Mesendoderm (in vitro differentiated cells): ENCODE results near the gene GLDC.

ENCODE experiments used
- DNase-seq: peaks from one replicate; pipeline ENCODE4 v3.0.0; 2013
- H2AK5ac ChIP-seq: 2 replicates; pipeline ENCODE4 v1.6.1; 2013; ENCODE audit warnings: low read length, inconsistent platforms
- H2BK120ac ChIP-seq: 2 replicates; pipeline ENCODE4 v1.6.1; 2013; ENCODE audit warnings: low read depth, mild to moderate bottlenecking, low read length, moderate library complexity, mixed read lengths
- H2BK15ac ChIP-seq: replicated peaks from 2 replicates; pipeline ENCODE4 v1.6.1; 2013; ENCODE audit warnings: low read depth, mild to moderate bottlenecking, moderate library complexity
- H2BK5ac ChIP-seq: 2 replicates; pipeline ENCODE4 v1.6.1; 2013; ENCODE audit warnings: low read length, inconsistent platforms
- H3K18ac ChIP-seq: 2 replicates; pipeline ENCODE4 v1.6.1; 2013; ENCODE audit warnings: mild to moderate bottlenecking, low read length, mixed read lengths
- H3K23ac ChIP-seq: one replicate; pipeline ENCODE4 v1.6.1; 2013; ENCODE audit warnings: low read length
- H3K27ac ChIP-seq: 2 replicates; pipeline ENCODE4 v1.5.1; 2013; ENCODE audit warnings: low read depth, mild to moderate bottlenecking, inconsistent platforms, low read length, moderate library complexity
- H3K27me3 ChIP-seq: 2 replicates; pipeline ENCODE4 v1.6.1; 2013; ENCODE audit warnings: low read length, control low read depth, mild to moderate bottlenecking, inconsistent platforms; ENCODE audit not compliant: insufficient read depth, poor library complexity
- H3K36me3 ChIP-seq: 2 replicates; pipeline ENCODE4 v1.6.1; 2013; ENCODE audit warnings: low read length, inconsistent platforms; ENCODE audit not compliant: control insufficient read depth, insufficient read depth
- H3K4ac ChIP-seq: one replicate; pipeline ENCODE4 v1.6.1; 2013; ENCODE audit warnings: low read depth, mild to moderate bottlenecking, low read length, moderate library complexity
- H3K4me1 ChIP-seq: 2 replicates; pipeline ENCODE4 v1.6.1; 2013; ENCODE audit warnings: low read depth, low read length, inconsistent platforms; ENCODE audit not compliant: control insufficient read depth
- H3K4me2 ChIP-seq: 2 replicates; pipeline ENCODE4 v1.6.1; 2013; ENCODE audit warnings: low read length
- H3K4me3 ChIP-seq: 2 replicates; pipeline ENCODE4 v1.5.1; 2013; ENCODE audit warnings: mild to moderate bottlenecking, low read length
- H3K56ac ChIP-seq: one replicate; pipeline ENCODE4 v1.6.1; 2013; ENCODE audit warnings: low read length
- H3K79me1 ChIP-seq: 2 replicates; pipeline ENCODE4 v1.6.1; 2013; ENCODE audit warnings: low read length, inconsistent platforms
- H3K79me2 ChIP-seq: 2 replicates; pipeline ENCODE4 v1.6.1; 2013; ENCODE audit warnings: mild to moderate bottlenecking, low read length; ENCODE audit not compliant: control insufficient read depth, insufficient read depth
- H3K9ac ChIP-seq: 2 replicates; pipeline ENCODE4 v1.6.1; 2013; ENCODE audit warnings: low read length, inconsistent platforms
- H4K5ac ChIP-seq: one replicate; pipeline ENCODE4 v1.6.1; 2013; ENCODE audit warnings: low read length
- H4K8ac ChIP-seq: one replicate; pipeline ENCODE4 v1.6.1; 2013; ENCODE audit warnings: low read depth, mild to moderate bottlenecking, control low read depth, low read length, moderate library complexity
- WGBS: extraction: QIAGEN DNeasy Blood & Tissue Kit; methylation state at CpG from one replicate; pipeline ENCODE4 v1.1.7; 2013; ENCODE audit warnings: low lambda C conversion rate, missing lambda C conversion rate; ENCODE audit not compliant: insufficient coverage; ENCODE audit errors: extremely low coverage; 5-methylcytosine and 5-hydroxymethylcytosine counted together

The GLDC gene

GRCh38 chr9:6512085-6512657 lies 133.4 kb downstream of the GLDC start:
- Histone ChIP-seq H3K79me2 (no peaks in the 10 kb centered on the region), H3K56ac (no peak overlapping the region), H3K4me1 (no peaks in the 10 kb centered on the region), H3K27ac (no peak overlapping the region), H3K4ac (no peak overlapping the region), H3K27me3 (no peaks in the 10 kb centered on the region), H4K8ac (no peak overlapping the region), H3K4me3 (no peak overlapping the region), H3K4me2 (no peak overlapping the region), H2BK15ac (no peak overlapping the region), H3K36me3 (no peaks in the 10 kb centered on the region), H3K23ac (no peak overlapping the region), H3K18ac (no peak overlapping the region), H3K9ac (no peak overlapping the region), H2AK5ac (no peak overlapping the region), H2BK5ac (no peak overlapping the region), H2BK120ac (no peak overlapping the region), H4K5ac (no peak overlapping the region), H3K79me1 (no peaks in the 10 kb centered on the region)
- no CpG with 5 or more reads among the region's 3 CpGs for WGBS
- no peak for DNase-seq

- no peak overlapping the region for H3K27ac ChIP-seq
- no peak overlapping the region for H4K8ac ChIP-seq
- no peaks in the 10 kb centered on the region for H3K27me3 ChIP-seq
- no peak overlapping the region for H3K4ac ChIP-seq
- H3K18ac ChIP-seq, result no peak overlapping the region
- no peak overlapping the region for H3K56ac ChIP-seq
- H3K4me2 ChIP-seq, result no peak overlapping the region
- H3K79me1 ChIP-seq, result no peaks in the 10 kb centered on the region
- no peaks in the 10 kb centered on the region for H3K79me2 ChIP-seq
- no peak overlapping the region for H2AK5ac ChIP-seq
- H3K9ac ChIP-seq, result no peak overlapping the region
- no peak for DNase-seq
- no CpG with 5 or more reads among the region's 2 CpGs for WGBS
- H3K23ac ChIP-seq, result no peak overlapping the region
- no peak overlapping the region for H2BK5ac ChIP-seq
- no peak overlapping the region for H2BK120ac ChIP-seq
- H3K4me1 ChIP-seq, result no peaks in the 10 kb centered on the region
- H3K4me3 ChIP-seq, result no peak overlapping the region
- H2BK15ac ChIP-seq, result no peak overlapping the region
- H3K36me3 ChIP-seq, result peaks cover 4% of the 10 kb centered on the region
- no peak overlapping the region for H4K5ac ChIP-seq
These were observed 139.0 kb downstream of the GLDC start for GRCh38 chr9:6506571-6506970.

- H3K36me3 ChIP-seq, result peaks cover 5% of the 10 kb centered on the region
These were observed 143.1 kb downstream of the GLDC start for GRCh38 chr9:6502399-6502798.

GRCh38 chr9:6501526-6502210 lies 143.9 kb downstream of the GLDC start:
- Histone ChIP-seq H2BK120ac (no peak overlapping the region), H2AK5ac (no peak overlapping the region), H3K27me3 (no peaks in the 10 kb centered on the region), H3K4me1 (no peaks in the 10 kb centered on the region), H3K79me2 (no peaks in the 10 kb centered on the region), H3K27ac (no peak overlapping the region), H3K4ac (no peak overlapping the region), H3K4me2 (no peak overlapping the region), H3K23ac (no peak overlapping the region), H3K18ac (no peak overlapping the region), H3K9ac (no peak overlapping the region), H3K56ac (no peak overlapping the region), H3K36me3 (peaks cover 5% of the 10 kb centered on the region), H2BK5ac (no peak overlapping the region), H4K8ac (no peak overlapping the region), H4K5ac (no peak overlapping the region), H3K4me3 (no peak overlapping the region), H2BK15ac (no peak overlapping the region), H3K79me1 (no peaks in the 10 kb centered on the region)
- 100% methylated on average over 1 of the region's 2 CpGs for WGBS
- DNase-seq, result peak; percentile 35

More at GRCh38 chr9:6502399-6502798, 143.1 kb downstream of the GLDC start:
- Histone ChIP-seq H3K4me1 (no peaks in the 10 kb centered on the region), H3K18ac (no peak overlapping the region), H3K27me3 (no peaks in the 10 kb centered on the region), H3K9ac (no peak overlapping the region), H2BK120ac (no peak overlapping the region), H3K79me2 (no peaks in the 10 kb centered on the region), H4K8ac (no peak overlapping the region), H3K4me3 (no peak overlapping the region), H4K5ac (no peak overlapping the region), H2BK15ac (no peak overlapping the region), H3K4me2 (no peak overlapping the region), H3K4ac (no peak overlapping the region), H3K27ac (no peak overlapping the region), H3K23ac (no peak overlapping the region), H2BK5ac (no peak overlapping the region), H3K56ac (no peak overlapping the region), H2AK5ac (no peak overlapping the region), H3K79me1 (no peaks in the 10 kb centered on the region)
- DNase-seq, result no peak
- no CpG with 5 or more reads among the region's 3 CpGs for WGBS

- no peak overlapping the region for H3K27ac ChIP-seq
- H3K23ac ChIP-seq, result no peak overlapping the region
- DNase-seq, result no peak
- no CpG with 5 or more reads among the region's 1 CpG for WGBS
- no peak overlapping the region for H4K5ac ChIP-seq
- H3K79me2 ChIP-seq, result no peaks in the 10 kb centered on the region
- no peak overlapping the region for H3K4me3 ChIP-seq
- H3K27me3 ChIP-seq, result no peaks in the 10 kb centered on the region
- no peak overlapping the region for H4K8ac ChIP-seq
- no peak overlapping the region for H3K4me2 ChIP-seq
- no peak overlapping the region for H3K4ac ChIP-seq
- no peak overlapping the region for H3K56ac ChIP-seq
- H2AK5ac ChIP-seq, result no peak overlapping the region
- no peaks in the 10 kb centered on the region for H3K4me1 ChIP-seq
- no peak overlapping the region for H2BK5ac ChIP-seq
- H3K9ac ChIP-seq, result no peak overlapping the region
- H2BK120ac ChIP-seq, result no peak overlapping the region
- no peak overlapping the region for H3K18ac ChIP-seq
- no peaks in the 10 kb centered on the region for H3K79me1 ChIP-seq
- H2BK15ac ChIP-seq, result no peak overlapping the region
- H3K36me3 ChIP-seq, result peaks cover 4% of the 10 kb centered on the region
These were observed 146.5 kb downstream of the GLDC start for GRCh38 chr9:6498982-6499381.

- Histone ChIP-seq H3K27ac (no peak overlapping the region), H2AK5ac (no peak overlapping the region), H3K4me1 (no peaks in the 10 kb centered on the region), H3K23ac (no peak overlapping the region), H3K79me1 (peaks cover 4% of the 10 kb centered on the region), H3K27me3 (no peaks in the 10 kb centered on the region), H3K4me2 (no peak overlapping the region), H2BK5ac (no peak overlapping the region), H3K18ac (no peak overlapping the region), H3K4ac (no peak overlapping the region), H4K5ac (no peak overlapping the region), H3K56ac (no peak overlapping the region), H3K4me3 (no peak overlapping the region), H3K36me3 (peaks cover 2% of the 10 kb centered on the region), H2BK120ac (no peak overlapping the region), H3K79me2 (peaks cover 4% of the 10 kb centered on the region), H2BK15ac (no peak overlapping the region), H3K9ac (no peak overlapping the region), H4K8ac (no peak overlapping the region)
- no CpG with 5 or more reads among the region's 1 CpG for WGBS
- peak; percentile 19 for DNase-seq
These were observed 150.1 kb downstream of the GLDC start for GRCh38 chr9:6495466-6495865.
